Thoracic aorta (tissue), 2 donors: ENCODE data around the gene DPEP3. TPM values are rescaled to one million over a fixed set of nuclear protein-coding genes. Genes with fewer than 3 reads are reported as not detected.
"Not testable (repeated sequence)": the region's sequence is repeated elsewhere in the genome, so short reads cannot be mapped to it uniquely, and the experiment has no call there.

Source experiments
- ATAC-seq: fragments of 150-250 bp; one replicate; pipeline ENCODE4 v1.8.0; 2017; ENCODE audit warnings: low read depth; ENCODE audit not compliant: insufficient number of reproducible peaks, low FRiP score
- DNase-seq: peaks from one replicate; pipeline ENCODE4 v3.0.0-alpha.2; 2020; ENCODE audit warnings: low spot score
- H3K27ac ChIP-seq, 2 donors: fragments of 200-600 bp; sonication (generic); 1 replicate in 1 of 2; 2 replicates in 1 of 2; pipeline ENCODE4 v1.5.1; 2016; ENCODE audit warnings: mild to moderate bottlenecking in 2 of 2, moderate library complexity in 2 of 2
- H3K27me3 ChIP-seq: fragments of 200-600 bp; sonication (generic); replicated peaks from 2 replicates; pipeline ENCODE4 v1.6.0; 2016; ENCODE audit warnings: mild to moderate bottlenecking; ENCODE audit not compliant: insufficient read depth
- H3K36me3 ChIP-seq: fragments of 200-600 bp; sonication (generic); one replicate; pipeline ENCODE4 v1.5.1; 2016
- H3K4me1 ChIP-seq, 2 donors: fragments of 200-600 bp; sonication (generic); 1 replicate in 1 of 2; 2 replicates in 1 of 2; pipeline versions ENCODE4 v1.5.1 to v1.6.0; 2016; ENCODE audit warnings: low read depth in 2 of 2, mild to moderate bottlenecking in 1 of 2; ENCODE audit not compliant: control insufficient read depth in 1 of 2
- H3K4me3 ChIP-seq: fragments of 200-600 bp; sonication (generic); 2 replicates; pipeline ENCODE4 v1.5.1; 2016; ENCODE audit warnings: mild to moderate bottlenecking
- H3K9me3 ChIP-seq: fragments of 200-600 bp; sonication (generic); 2 replicates; pipeline ENCODE4 v1.5.1; 2016
- total RNA-seq, 2 donors: library from RNA; depleted of rRNA; stranded (reverse); fragments of >200 nt; gene quantifications; one replicate each; pipeline versions ENCODE4 v1.1.0 to v1.2.3, GENCODE V29; 2016
- TF ChIP-seq, protein P1 (sequence below): fragments of 200-600 bp; sonication (generic); IDR thresholded peaks from one replicate; pipeline ENCODE4 v1.5.1; 2019; ENCODE audit warnings: antibody characterized with exemption

Gene DPEP3
- total RNA-seq, 2 donors from 2014 or later, result not detected

DNA sequence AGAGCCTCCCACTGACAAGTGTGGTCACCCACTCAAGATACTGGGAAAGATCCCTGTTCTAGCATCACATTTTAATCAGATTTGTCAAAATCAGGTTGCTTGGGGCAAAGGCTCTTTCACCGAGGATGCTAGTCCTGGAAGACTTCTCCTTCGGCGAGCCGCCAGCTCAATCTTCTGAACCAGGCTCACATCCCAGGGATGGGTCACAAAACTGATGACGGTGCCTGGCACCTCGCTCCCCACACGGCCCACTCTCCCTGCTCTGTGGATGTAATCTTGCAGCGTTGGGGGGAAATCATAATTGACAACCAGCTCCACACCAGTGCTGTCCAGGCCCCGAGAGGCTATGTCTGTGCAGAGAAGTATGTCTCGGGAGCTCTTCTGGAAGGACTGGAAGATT is 41.2 kb upstream of the DPEP3 start:
- DNase-seq, result no peak
- Histone ChIP-seq H3K27me3 (no peaks in the 10 kb centered on the region), H3K4me1 (peaks cover 20 to 28% of the 10 kb centered on the region in 2 donors), H3K9me3 (no peaks in the 10 kb centered on the region), H3K36me3 (no peaks in the 10 kb centered on the region), H3K27ac (no peak overlapping the region), H3K4me3 (peak overlapping the region; percentile 88)
- TF ChIP-seq, protein P1, sequence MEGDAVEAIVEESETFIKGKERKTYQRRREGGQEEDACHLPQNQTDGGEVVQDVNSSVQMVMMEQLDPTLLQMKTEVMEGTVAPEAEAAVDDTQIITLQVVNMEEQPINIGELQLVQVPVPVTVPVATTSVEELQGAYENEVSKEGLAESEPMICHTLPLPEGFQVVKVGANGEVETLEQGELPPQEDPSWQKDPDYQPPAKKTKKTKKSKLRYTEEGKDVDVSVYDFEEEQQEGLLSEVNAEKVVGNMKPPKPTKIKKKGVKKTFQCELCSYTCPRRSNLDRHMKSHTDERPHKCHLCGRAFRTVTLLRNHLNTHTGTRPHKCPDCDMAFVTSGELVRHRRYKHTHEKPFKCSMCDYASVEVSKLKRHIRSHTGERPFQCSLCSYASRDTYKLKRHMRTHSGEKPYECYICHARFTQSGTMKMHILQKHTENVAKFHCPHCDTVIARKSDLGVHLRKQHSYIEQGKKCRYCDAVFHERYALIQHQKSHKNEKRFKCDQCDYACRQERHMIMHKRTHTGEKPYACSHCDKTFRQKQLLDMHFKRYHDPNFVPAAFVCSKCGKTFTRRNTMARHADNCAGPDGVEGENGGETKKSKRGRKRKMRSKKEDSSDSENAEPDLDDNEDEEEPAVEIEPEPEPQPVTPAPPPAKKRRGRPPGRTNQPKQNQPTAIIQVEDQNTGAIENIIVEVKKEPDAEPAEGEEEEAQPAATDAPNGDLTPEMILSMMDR, result no peak
- no peak for ATAC-seq

DNA sequence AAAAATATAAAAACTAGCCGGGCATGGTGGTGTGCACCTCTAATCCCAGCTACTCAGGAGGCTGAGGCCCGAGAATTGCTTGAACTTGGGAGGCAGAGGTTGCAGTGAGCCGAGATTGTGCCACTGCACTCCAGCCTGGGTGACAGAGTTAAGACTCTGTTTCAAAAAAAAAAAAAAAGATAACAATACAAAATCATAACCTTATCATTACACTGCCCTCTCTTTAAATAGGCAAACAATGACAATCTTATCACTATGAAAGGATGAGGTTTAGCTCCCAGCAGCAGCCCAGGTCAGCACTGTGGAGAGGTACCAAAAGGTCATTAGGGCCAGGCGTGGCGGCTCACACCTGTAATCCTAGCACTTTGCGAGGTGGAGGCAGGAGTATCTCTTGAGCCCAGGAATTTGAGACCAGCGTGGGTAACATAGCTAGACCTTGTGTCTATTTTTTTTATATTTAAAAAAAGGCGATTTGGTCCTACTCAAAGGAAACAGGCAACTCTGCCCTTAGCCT is 38.9 kb upstream of the DPEP3 start:
- H3K27me3 ChIP-seq, result no peaks in the 10 kb centered on the region
- DNase-seq, result no peak
- H3K9me3 ChIP-seq, result no peaks in the 10 kb centered on the region
- peaks cover 20 to 27% of the 10 kb centered on the region in 2 donors for H3K4me1 ChIP-seq
- H3K4me3 ChIP-seq, result no peak overlapping the region
- TF ChIP-seq, protein P1, result no peak
- H3K36me3 ChIP-seq, result no peaks in the 10 kb centered on the region
- no peak for ATAC-seq
- no peak overlapping the region for H3K27ac ChIP-seq

DNA sequence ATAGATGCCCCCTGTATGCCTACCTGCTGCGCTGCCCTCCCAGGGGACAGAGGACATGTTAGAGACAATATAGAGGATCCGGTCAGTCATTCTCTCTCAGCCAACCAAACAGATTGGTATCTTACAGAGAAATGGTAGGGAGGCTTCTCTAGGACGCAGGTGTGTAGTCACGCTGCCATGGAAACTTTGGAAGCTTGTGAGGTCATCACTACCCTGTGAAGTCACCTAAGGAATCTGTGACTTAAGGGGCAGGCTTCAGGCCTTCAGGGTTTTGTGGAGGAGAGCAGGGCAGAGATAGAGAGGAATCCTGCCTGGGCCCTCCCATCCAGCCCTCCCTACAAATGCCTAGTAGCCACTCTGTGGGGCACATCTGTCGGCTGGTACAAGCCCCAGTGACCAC is 35.4 kb upstream of the DPEP3 start, which contains the start of gene DPEP2NB:
DPEP2NB (minus strand) TSS at position 231 of the 400 bp plus-strand sequence; CDS start at position 90, 141 bp downstream.
- no peak within 1 kb of the TSS for H3K4me3 ChIP-seq
- no peak for DNase-seq
- TF ChIP-seq, protein P1, result no peak
- no peaks in the 10 kb centered on the region for H3K9me3 ChIP-seq
- H3K27ac ChIP-seq, result no peak within 1 kb of the TSS
- ATAC-seq, result no peak
- no peaks in the 10 kb centered on the region for H3K4me1 ChIP-seq
- H3K27me3 ChIP-seq, result no peaks in the 10 kb centered on the region
- no peaks in the 10 kb centered on the region for H3K36me3 ChIP-seq

DNA sequence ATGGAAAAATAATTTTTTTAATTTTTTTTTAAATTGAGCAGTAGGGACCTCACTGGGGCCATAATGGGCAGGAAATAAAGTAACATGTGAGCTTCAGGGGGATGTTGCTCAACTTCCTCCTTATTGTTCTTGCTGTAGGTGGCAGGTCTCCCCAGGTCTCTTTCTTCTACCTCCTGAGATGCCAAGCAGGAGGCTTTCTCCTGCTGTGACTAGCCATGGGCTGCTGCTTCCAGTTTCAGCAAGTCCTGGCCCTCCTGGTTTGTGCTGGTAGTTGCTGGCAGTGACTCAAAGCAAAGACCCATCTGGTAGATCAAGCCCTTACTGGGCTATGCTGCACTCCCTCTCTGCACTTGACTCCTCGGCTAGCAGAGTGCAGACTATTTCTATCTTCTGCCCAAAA is 33.1 kb upstream of the DPEP3 start:
- H3K9me3 ChIP-seq, result no peaks in the 10 kb centered on the region
- H3K4me3 ChIP-seq, result no peak overlapping the region
- no peaks in the 10 kb centered on the region for H3K27me3 ChIP-seq
- DNase-seq, result no peak
- ATAC-seq, result no peak
- no peaks in the 10 kb centered on the region for H3K4me1 ChIP-seq
- H3K36me3 ChIP-seq, result no peaks in the 10 kb centered on the region
- TF ChIP-seq, protein P1, result no peak
- no peak overlapping the region for H3K27ac ChIP-seq

DNA sequence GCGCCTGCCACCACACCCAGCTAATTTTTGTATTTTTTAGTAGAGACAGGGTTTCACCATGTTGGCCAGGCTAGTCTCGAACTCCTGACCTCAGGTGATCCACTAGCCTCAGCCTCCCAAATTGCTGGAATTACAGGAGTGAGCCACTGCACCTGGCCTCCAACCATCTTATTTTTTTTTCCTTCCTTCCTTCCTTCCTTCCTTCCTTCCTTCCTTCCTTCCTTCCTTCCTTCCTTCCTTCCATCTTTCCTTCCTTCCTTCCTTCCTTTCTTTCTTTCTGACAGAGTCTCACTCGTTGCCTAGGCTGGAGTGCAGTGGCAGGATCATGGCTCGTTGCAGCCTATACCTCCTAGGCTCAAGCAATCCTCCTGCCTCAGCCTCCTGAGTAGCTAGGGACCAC is 29.6 kb upstream of the DPEP3 start:
- not testable (repeated sequence) for H3K9me3 ChIP-seq, H3K4me3 ChIP-seq, H3K27ac ChIP-seq, DNase-seq, H3K36me3 ChIP-seq, ATAC-seq, H3K27me3 ChIP-seq, H3K4me1 ChIP-seq

DNA sequence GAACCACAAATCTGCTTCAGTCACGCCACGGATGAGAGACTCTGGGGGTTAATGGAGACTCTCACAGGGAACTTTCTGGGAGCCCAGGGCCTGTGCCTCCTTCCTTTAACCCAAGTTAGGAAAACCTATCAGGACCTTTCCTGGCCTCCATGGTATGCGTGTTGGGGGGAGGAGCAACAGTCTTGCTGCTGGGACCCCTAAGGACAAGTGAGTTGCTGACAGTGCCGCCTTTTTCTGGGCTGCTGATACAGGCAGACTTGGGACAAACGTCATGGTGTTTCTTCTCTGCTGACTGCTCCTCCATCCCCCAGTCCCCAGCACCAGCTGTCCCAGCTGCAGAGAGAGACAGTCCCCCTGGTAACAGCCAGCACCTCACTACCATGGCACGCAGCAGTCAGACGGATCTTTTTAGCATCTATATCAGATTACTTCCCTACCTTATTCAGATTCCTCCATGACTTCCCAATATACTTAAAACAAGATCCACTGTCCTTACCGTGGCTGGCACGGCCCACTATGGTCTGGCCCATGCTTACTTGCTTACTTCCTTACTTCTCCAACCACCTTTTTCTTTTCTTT is 28.9 kb upstream of the DPEP3 start:
- TF ChIP-seq, protein P1, result no peak
- Histone ChIP-seq H3K27me3 (no peaks in the 10 kb centered on the region), H3K4me3 (no peak overlapping the region), H3K27ac (no peak overlapping the region), H3K36me3 (no peaks in the 10 kb centered on the region), H3K4me1 (no peaks in the 10 kb centered on the region), H3K9me3 (no peaks in the 10 kb centered on the region)
- DNase-seq, result no peak
- ATAC-seq, result no peak
